Measurements from ENCODE around the gene SNX8. TPM values are rescaled to one million over a fixed set of nuclear protein-coding genes. Genes with fewer than 3 reads are reported as not detected.
A peak's percentile ranks its signal among the peaks of the same experiment; 100 is the strongest.

Gene SNX8
- total and polyA plus RNA-seq, 2 of the 8 experiments (the other 6 are each of a cell fraction or from before 2014, with no cell fraction given), result 46.2 to 70.8 TPM

DNA sequence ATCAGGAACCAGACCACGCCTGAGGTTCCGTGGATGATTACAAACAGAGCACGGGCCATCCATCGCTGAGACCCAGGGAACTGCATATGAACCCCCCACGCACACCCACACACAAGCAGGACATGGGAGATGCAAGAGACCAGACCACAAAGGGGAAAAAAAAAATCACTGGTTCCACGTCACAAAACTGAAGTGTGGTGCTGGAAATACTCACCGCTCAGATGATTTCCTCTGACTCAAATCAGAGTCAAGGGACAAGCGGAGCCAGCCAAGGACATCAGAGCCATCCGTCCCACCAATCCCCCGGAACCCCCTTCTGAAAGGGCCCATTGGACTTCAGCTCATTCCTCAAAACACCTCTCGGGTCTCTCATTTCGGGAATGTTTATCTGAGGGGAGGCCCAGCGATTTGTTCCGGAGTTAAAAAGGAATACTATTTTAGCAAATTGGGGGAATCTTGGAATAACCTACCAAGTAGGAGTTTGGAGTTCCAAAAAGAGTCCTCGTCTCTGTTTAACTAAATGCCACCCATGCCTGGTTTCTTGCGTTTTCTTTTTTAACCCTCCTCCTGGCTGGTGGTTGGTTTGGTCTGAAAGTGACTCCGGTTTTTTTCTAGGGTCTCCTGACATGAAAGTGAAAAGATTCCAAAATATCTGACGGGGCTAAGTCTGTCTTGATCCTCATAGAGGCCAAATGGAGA is 15.0 kb downstream of the SNX8 start:
- WGBS, 2 experiments (ENCODE audit: extremely low coverage in 1 of 2, insufficient coverage in 1 of 2, insufficient read length in 1 of 2, insufficient replicate concordance in 2 of 2, low coverage in 1 of 2, low lambda C conversion rate in 2 of 2, missing lambda C conversion rate in 1 of 2), result 91% methylated on average over 18 of the region's 18 CpGs; no CpG with 5 or more reads in 1 of the 2 experiments
- H3K36me3 ChIP-seq (ENCODE audit: control insufficient read depth in 2 of 4, insufficient read depth in 4 of 4, low read length in 3 of 4), result no peaks in the 10 kb centered on the region
- DNase-seq (ENCODE audit: low read depth in 1 of 2, low spot score in 2 of 2) (no peak), FAIRE-seq (no peak)
- no peak overlapping the region; the same call in 1 of the 2 replicates for H2BK12ac ChIP-seq (ENCODE audit: low read depth, low read length)
- no peak overlapping the region for H3K56ac ChIP-seq (replicated peaks; ENCODE audit: insufficient read length, low read depth, low read length)
- H3K14ac ChIP-seq (ENCODE audit: insufficient read length), result no peak overlapping the region
- H2BK20ac ChIP-seq (ENCODE audit: low read length), result no peak overlapping the region
- no peak overlapping the region for H2BK120ac ChIP-seq (replicated peaks; ENCODE audit: low read depth, low read length)
- H3K79me1 ChIP-seq (ENCODE audit: low read depth, low read length), result peaks cover 3% of the 10 kb centered on the region; the same call in 1 of the 2 replicates
- peaks cover 3 to 13% (median 7%) of the 10 kb centered on the region in 4 experiments; a peak in 6 of 7 replicates for H3K4me1 ChIP-seq (replicated peaks in 1 of 4; ENCODE audit: control insufficient read depth in 3 of 4, insufficient read depth in 4 of 4, low read length in 3 of 4)
- H4K20me1 ChIP-seq (replicated peaks in 1 of 2; ENCODE audit: control insufficient read depth in 1 of 2, insufficient read depth in 2 of 2, low read length in 2 of 2), result peaks cover 0 to 1% of the 10 kb centered on the region in 2 experiments
- H3K23me2 ChIP-seq (ENCODE audit: low read depth, low read length), result no peaks in the 10 kb centered on the region
- H2AK5ac ChIP-seq (ENCODE audit: low read depth, low read length), result no peak overlapping the region
- no peak overlapping the region for H3K18ac ChIP-seq (ENCODE audit: extremely low read depth, low read length)
- CTCF ChIA-PET (ENCODE audit: partially characterized antibody), result interaction anchor here (0.7 to 2.1 kb wide), 5 partner anchors 10 to 53 kb away, joined by 3 to 6 read pairs (median 3); no protein-coding TSS in a partner anchor
- peak overlapping the region; percentile 18; the same call in 1 of the 2 replicates for H2BK5ac ChIP-seq (ENCODE audit: low read depth, low read length)
- H2BK15ac ChIP-seq (ENCODE audit: low read length), result no peak overlapping the region
- H3K9ac ChIP-seq (replicated peaks in 1 of 4; ENCODE audit: extremely low read depth in 1 of 4, low read depth in 3 of 4, low read length in 3 of 4), result no peak overlapping the region
- no peak overlapping the region for H3K27ac ChIP-seq (ENCODE audit: low read depth, low read length)
- POLR2A ChIA-PET (ENCODE audit: partially characterized antibody), result interaction anchor here (1.2 to 2.1 kb wide), 3 partner anchors 11 to 40 kb away, joined by 3 to 11 read pairs (median 7); partner anchors contain the start of gene SNX8
- peaks cover 2 to 19% of the 10 kb centered on the region in 2 experiments; a peak in 2 of 4 replicates for H3K9me3 ChIP-seq (ENCODE audit: insufficient read depth in 2 of 2, low read depth in 1 of 2, low read length in 1 of 2)
- peaks cover 0 to 40% of the 10 kb centered on the region in 2 experiments; a peak in 2 of 4 replicates for H3K79me2 ChIP-seq (ENCODE audit: control insufficient read depth in 1 of 2, insufficient read depth in 2 of 2, low read length in 2 of 2)
- no peak overlapping the region for H3K4ac ChIP-seq (replicated peaks; ENCODE audit: insufficient read length, low read depth, low read length)
- H4K8ac ChIP-seq (ENCODE audit: extremely low read depth, insufficient read depth, low read length), result peak overlapping the region; percentile 65; the same call in 1 of the 2 replicates
- no peak overlapping the region for H4K5ac ChIP-seq (ENCODE audit: insufficient read length, low read depth, low read length)
- H3K23ac ChIP-seq (ENCODE audit: insufficient read length), result no peak overlapping the region
- H3K4me3 ChIP-seq (ENCODE audit: extremely low read depth in 1 of 4, insufficient read depth in 2 of 4, low read depth in 3 of 4, low read length in 4 of 4), result no peak overlapping the region
- no peak overlapping the region for H4K91ac ChIP-seq (replicated peaks; ENCODE audit: insufficient read length, low read length)
- H3K27me3 ChIP-seq (replicated peaks in 1 of 4; ENCODE audit: control insufficient read depth in 3 of 4, extremely low read depth in 1 of 4, insufficient read depth in 3 of 4, low read length in 3 of 4), result no peaks in the 10 kb centered on the region
- H3K4me2 ChIP-seq (ENCODE audit: insufficient read depth in 1 of 2, low read depth in 2 of 2, low read length in 2 of 2), result no peak overlapping the region
- TF ChIP-seq, protein P1, sequence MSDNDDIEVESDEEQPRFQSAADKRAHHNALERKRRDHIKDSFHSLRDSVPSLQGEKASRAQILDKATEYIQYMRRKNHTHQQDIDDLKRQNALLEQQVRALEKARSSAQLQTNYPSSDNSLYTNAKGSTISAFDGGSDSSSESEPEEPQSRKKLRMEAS (IDR thresholded peaks at IDR 0.05), result no peak
- 0 out of 2 replicates have a peak, but pooled peaks have one; percentile 38 for TF ChIP-seq CHD1 (IDR thresholded peaks at IDR 0.05; ENCODE audit: low read depth, low read length)
- H2AFZ ChIP-seq (ENCODE audit: low read length), result no peak overlapping the region
